ENCODE measurements around the gene SGCA.

DNA sequence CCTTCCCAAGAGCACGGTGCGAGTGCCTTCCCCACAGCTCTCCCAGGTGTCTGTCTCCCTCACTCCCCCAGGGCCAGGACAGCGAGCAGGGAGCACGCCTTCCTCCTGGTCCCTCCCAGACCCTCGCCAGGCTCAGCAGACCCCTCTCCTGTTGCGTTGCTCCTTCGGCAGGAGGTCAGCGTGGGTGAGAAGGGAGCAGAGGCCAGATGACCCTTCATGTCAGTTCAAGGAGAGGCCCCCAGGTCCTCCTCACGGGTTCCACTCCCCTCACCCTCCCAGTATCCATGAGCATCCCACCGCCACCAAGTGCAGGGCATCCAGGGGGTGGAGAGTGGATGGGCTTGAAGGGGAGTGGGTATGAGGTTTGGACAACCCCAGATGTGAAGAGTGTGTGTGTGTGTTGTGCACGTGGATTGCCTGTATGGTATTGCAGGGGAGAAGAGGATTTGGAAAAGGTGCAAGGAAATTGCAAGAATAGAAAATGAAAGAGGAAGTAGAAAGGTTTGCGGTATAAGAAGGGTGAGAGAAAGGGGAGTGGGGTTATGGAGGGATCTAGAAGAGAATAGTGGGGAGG is 17.7 kb downstream of the SGCA start:
- TF ChIP-seq, protein P1, sequence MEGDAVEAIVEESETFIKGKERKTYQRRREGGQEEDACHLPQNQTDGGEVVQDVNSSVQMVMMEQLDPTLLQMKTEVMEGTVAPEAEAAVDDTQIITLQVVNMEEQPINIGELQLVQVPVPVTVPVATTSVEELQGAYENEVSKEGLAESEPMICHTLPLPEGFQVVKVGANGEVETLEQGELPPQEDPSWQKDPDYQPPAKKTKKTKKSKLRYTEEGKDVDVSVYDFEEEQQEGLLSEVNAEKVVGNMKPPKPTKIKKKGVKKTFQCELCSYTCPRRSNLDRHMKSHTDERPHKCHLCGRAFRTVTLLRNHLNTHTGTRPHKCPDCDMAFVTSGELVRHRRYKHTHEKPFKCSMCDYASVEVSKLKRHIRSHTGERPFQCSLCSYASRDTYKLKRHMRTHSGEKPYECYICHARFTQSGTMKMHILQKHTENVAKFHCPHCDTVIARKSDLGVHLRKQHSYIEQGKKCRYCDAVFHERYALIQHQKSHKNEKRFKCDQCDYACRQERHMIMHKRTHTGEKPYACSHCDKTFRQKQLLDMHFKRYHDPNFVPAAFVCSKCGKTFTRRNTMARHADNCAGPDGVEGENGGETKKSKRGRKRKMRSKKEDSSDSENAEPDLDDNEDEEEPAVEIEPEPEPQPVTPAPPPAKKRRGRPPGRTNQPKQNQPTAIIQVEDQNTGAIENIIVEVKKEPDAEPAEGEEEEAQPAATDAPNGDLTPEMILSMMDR (IDR thresholded peaks at IDR 0.05; ENCODE audit: control extremely low read depth in 1 of 3, insufficient read depth in 1 of 3, low read depth in 1 of 3, low read length in 3 of 3), result no peak
- no peak for TF ChIP-seq POLR2AphosphoS5 (IDR thresholded peaks at IDR 0.05; ENCODE audit: low read depth, low read length)
- TF ChIP-seq, protein P2, sequence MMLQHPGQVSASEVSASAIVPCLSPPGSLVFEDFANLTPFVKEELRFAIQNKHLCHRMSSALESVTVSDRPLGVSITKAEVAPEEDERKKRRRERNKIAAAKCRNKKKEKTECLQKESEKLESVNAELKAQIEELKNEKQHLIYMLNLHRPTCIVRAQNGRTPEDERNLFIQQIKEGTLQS (IDR thresholded peaks at IDR 0.05; ENCODE audit: insufficient read depth, low read depth, low read length), result no peak
- TF ChIP-seq SIX5 (IDR thresholded peaks at IDR 0.05; ENCODE audit: low read depth, low read length), result no peak
- no peak for TF ChIP-seq ZNF274 (IDR thresholded peaks at IDR 0.05; ENCODE audit: borderline replicate concordance, extremely low read depth, low read length)
- no peak for TF ChIP-seq SP1 (IDR thresholded peaks at IDR 0.05; ENCODE audit: low read depth, low read length)
- TF ChIP-seq YY1 (IDR thresholded peaks at IDR 0.05; ENCODE audit: low read depth, low read length), result no peak
- TF ChIP-seq, protein P3, sequence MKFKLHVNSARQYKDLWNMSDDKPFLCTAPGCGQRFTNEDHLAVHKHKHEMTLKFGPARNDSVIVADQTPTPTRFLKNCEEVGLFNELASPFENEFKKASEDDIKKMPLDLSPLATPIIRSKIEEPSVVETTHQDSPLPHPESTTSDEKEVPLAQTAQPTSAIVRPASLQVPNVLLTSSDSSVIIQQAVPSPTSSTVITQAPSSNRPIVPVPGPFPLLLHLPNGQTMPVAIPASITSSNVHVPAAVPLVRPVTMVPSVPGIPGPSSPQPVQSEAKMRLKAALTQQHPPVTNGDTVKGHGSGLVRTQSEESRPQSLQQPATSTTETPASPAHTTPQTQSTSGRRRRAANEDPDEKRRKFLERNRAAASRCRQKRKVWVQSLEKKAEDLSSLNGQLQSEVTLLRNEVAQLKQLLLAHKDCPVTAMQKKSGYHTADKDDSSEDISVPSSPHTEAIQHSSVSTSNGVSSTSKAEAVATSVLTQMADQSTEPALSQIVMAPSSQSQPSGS (IDR thresholded peaks at IDR 0.05; ENCODE audit: low read length), result no peak
- TF ChIP-seq NRF1 (IDR thresholded peaks at IDR 0.05; ENCODE audit: low read depth, low read length), result no peak
- TF ChIP-seq POLR2A (IDR thresholded peaks at IDR 0.05; ENCODE audit: control extremely low read depth in 1 of 2, low read depth in 2 of 2, low read length in 2 of 2), result no peak
- no peak for TF ChIP-seq CHD2 (IDR thresholded peaks at IDR 0.05; ENCODE audit: low read length)
- TF ChIP-seq RAD21 (IDR thresholded peaks at IDR 0.05 in 1 of 2, conservative IDR thresholded peaks at IDR 0.05 in 1 of 2; ENCODE audit: low read depth in 2 of 2, low read length in 2 of 2), result no peak
